Liver (tissue), 3 donors: ENCODE results near the gene GATD1.

Source experiments
- EGR1 ChIP-seq, 2 donors: IDR thresholded peaks; 2 replicates each; pipeline ENCODE4 v1.6.1; 2016 to 2018; ENCODE audit warnings: antibody characterized with exemption in 2 of 2, low read depth in 2 of 2
- RXRA ChIP-seq, 2 donors: IDR thresholded peaks; 2 replicates each; pipeline ENCODE4 v1.6.1; 2017 to 2018; ENCODE audit warnings: antibody characterized with exemption in 2 of 2, mild to moderate bottlenecking in 1 of 2
- TF ChIP-seq, protein P1 (sequence below): fragments of 150-350 bp; IDR thresholded peaks from 2 replicates; pipeline ENCODE4 v1.5.1; 2017; ENCODE audit warnings: improper control_type of control experiment, low read depth, low read length; ENCODE audit not compliant: missing input control
- TF ChIP-seq, protein P2 (sequence below): IDR thresholded peaks from 2 replicates; pipeline ENCODE4 v1.6.1; 2016; ENCODE audit warnings: antibody characterized with exemption, mild to moderate bottlenecking
- TF ChIP-seq, protein P3 (sequence below): IDR thresholded peaks from 2 replicates; pipeline ENCODE4 v1.6.1; 2016; ENCODE audit warnings: antibody characterized with exemption
- TF ChIP-seq, protein P4 (sequence below): IDR thresholded peaks from 2 replicates; pipeline ENCODE4 v1.6.1; 2016; ENCODE audit warnings: antibody characterized with exemption
- donor health status: healthy.
- donor health status: healthy.

DNA sequence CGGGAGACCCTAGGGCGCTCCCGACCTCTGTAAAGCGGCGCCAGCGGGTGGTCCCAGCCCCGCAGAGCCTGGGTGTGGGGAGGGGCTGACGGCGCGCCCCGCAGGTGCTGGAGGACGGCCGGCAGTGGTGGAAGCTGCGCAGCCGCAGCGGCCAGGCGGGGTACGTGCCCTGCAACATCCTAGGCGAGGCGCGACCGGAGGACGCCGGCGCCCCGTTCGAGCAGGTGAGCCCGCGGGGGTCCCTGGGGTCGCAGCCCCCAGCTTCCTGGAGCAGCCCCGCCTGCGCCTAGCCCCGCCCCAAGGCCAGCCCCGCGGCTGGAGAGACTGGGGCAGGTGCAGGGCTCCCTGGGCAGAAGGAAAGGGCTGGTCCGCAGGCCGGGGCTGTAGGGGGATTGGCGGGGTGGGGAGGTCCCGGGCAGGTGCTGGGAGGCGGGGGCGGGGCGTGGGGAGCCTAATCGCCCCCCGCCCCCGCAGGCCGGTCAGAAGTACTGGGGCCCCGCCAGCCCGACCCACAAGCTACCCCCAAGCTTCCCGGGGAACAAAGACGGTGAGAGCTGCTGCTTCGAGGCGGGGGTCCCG, 51.6 kb downstream of the GATD1 start:
- TF ChIP-seq, protein P1, sequence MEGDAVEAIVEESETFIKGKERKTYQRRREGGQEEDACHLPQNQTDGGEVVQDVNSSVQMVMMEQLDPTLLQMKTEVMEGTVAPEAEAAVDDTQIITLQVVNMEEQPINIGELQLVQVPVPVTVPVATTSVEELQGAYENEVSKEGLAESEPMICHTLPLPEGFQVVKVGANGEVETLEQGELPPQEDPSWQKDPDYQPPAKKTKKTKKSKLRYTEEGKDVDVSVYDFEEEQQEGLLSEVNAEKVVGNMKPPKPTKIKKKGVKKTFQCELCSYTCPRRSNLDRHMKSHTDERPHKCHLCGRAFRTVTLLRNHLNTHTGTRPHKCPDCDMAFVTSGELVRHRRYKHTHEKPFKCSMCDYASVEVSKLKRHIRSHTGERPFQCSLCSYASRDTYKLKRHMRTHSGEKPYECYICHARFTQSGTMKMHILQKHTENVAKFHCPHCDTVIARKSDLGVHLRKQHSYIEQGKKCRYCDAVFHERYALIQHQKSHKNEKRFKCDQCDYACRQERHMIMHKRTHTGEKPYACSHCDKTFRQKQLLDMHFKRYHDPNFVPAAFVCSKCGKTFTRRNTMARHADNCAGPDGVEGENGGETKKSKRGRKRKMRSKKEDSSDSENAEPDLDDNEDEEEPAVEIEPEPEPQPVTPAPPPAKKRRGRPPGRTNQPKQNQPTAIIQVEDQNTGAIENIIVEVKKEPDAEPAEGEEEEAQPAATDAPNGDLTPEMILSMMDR, result no peak
- TF ChIP-seq, protein P2, sequence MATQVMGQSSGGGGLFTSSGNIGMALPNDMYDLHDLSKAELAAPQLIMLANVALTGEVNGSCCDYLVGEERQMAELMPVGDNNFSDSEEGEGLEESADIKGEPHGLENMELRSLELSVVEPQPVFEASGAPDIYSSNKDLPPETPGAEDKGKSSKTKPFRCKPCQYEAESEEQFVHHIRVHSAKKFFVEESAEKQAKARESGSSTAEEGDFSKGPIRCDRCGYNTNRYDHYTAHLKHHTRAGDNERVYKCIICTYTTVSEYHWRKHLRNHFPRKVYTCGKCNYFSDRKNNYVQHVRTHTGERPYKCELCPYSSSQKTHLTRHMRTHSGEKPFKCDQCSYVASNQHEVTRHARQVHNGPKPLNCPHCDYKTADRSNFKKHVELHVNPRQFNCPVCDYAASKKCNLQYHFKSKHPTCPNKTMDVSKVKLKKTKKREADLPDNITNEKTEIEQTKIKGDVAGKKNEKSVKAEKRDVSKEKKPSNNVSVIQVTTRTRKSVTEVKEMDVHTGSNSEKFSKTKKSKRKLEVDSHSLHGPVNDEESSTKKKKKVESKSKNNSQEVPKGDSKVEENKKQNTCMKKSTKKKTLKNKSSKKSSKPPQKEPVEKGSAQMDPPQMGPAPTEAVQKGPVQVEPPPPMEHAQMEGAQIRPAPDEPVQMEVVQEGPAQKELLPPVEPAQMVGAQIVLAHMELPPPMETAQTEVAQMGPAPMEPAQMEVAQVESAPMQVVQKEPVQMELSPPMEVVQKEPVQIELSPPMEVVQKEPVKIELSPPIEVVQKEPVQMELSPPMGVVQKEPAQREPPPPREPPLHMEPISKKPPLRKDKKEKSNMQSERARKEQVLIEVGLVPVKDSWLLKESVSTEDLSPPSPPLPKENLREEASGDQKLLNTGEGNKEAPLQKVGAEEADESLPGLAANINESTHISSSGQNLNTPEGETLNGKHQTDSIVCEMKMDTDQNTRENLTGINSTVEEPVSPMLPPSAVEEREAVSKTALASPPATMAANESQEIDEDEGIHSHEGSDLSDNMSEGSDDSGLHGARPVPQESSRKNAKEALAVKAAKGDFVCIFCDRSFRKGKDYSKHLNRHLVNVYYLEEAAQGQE, result no peak
- TF ChIP-seq, protein P3, sequence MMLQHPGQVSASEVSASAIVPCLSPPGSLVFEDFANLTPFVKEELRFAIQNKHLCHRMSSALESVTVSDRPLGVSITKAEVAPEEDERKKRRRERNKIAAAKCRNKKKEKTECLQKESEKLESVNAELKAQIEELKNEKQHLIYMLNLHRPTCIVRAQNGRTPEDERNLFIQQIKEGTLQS, result no peak
- TF ChIP-seq, protein P4, sequence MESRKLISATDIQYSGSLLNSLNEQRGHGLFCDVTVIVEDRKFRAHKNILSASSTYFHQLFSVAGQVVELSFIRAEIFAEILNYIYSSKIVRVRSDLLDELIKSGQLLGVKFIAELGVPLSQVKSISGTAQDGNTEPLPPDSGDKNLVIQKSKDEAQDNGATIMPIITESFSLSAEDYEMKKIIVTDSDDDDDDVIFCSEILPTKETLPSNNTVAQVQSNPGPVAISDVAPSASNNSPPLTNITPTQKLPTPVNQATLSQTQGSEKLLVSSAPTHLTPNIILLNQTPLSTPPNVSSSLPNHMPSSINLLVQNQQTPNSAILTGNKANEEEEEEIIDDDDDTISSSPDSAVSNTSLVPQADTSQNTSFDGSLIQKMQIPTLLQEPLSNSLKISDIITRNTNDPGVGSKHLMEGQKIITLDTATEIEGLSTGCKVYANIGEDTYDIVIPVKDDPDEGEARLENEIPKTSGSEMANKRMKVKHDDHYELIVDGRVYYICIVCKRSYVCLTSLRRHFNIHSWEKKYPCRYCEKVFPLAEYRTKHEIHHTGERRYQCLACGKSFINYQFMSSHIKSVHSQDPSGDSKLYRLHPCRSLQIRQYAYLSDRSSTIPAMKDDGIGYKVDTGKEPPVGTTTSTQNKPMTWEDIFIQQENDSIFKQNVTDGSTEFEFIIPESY, result no peak
- TF ChIP-seq RXRA (IDR thresholded peaks at IDR 0.05) (no peak), EGR1 (IDR thresholded peaks at IDR 0.05; ENCODE audit: low read depth in 2 of 2) (no peak)
